ENCODE measurements around the gene PIM1. TPM values are rescaled to one million over a fixed set of nuclear protein-coding genes. Genes with fewer than 3 reads are reported as not detected.

PIM1 gene
- total and polyA plus RNA-seq, 9 of the 15 experiments (the other 6 are each of a cell fraction or from before 2014, with no cell fraction given) = 19.0 to 789 (median 212) TPM

DNA sequence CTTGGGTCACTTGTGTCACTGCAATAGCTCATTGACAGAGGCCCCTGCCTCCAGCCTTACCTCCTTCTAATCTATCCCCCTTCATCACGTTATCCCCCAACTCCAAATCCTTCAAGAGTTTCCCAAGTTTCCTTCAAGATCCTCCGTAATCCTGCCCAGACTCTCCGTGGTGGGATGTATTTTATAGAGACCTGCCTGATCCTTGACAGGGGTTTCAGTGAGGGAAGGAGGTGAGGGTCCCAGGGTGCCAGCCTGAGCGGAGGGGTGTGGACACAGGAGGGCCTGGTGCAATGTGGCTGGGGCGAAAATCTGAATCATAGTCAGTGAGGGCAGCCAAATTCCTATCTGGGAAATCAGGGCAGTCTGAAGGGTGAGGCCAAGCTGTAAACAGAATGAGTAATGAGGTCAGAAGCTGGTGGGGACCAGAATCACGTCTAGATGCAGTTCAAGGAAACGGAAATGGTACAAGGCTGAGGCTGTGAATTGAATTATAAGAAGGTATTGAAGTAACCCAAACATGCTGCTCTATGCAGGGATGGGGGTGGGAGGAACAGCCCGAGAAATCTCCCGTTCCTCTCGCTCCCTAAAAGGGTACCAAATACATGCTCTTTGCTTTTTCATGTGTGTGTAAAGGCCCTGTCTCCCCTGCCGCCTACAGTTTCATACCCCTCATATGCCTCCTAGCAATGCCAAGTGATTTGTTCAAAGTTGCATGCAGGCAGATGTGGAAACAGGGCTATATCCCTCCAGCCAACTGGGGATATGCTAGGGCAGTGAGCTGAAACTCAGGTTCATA, 35.4 kb upstream of the PIM1 start (continued):
- no peak for TF ChIP-seq ZNF253 (CRISPR knock-in tag; conservative IDR thresholded peaks at IDR 0.05)
- TF ChIP-seq KDM1A (IDR thresholded peaks at IDR 0.05) = peak; percentile 93 to 95
- TF ChIP-seq TARDBP (IDR thresholded peaks at IDR 0.05) = 0 out of 2 replicates have a peak, but pooled peaks have one; percentile 32
- peak; percentile 40; the same call in 1 of the 2 replicates for TF ChIP-seq SMARCE1 (IDR thresholded peaks at IDR 0.05)
- peak; percentile 54 for TF ChIP-seq ZFP36 (IDR thresholded peaks at IDR 0.05; ENCODE audit: low read depth, low read length, partially characterized antibody)
- TF ChIP-seq RAD21 (CRISPR knock-in tag; conservative IDR thresholded peaks at IDR 0.05 in 1 of 2, IDR thresholded peaks at IDR 0.05 in 1 of 2) = 0 out of 4 replicates have a peak, but pooled peaks of 1 of the 2 experiments have one; percentile 3
- peak; percentile 40; the same call in 1 of the 2 replicates for TF ChIP-seq PHF21A (IDR thresholded peaks at IDR 0.05; ENCODE audit: borderline replicate concordance, low read depth)
- no peak for TF ChIP-seq CREM (IDR thresholded peaks at IDR 0.05; ENCODE audit: low read depth)
- peak; percentile 26; the same call in 1 of the 2 replicates for TF ChIP-seq ATF7 (IDR thresholded peaks at IDR 0.05)
- 0 out of 4 replicates have a peak, but pooled peaks of 1 of the 2 experiments have one; percentile 13 for TF ChIP-seq FOXK2 (conservative IDR thresholded peaks at IDR 0.05 in 1 of 2, IDR thresholded peaks at IDR 0.05 in 1 of 2; ENCODE audit: low read depth in 2 of 2)
- TF ChIP-seq ARID1B (IDR thresholded peaks at IDR 0.05) = peak; percentile 33; the same call in 1 of the 2 replicates
- no peak for TF ChIP-seq ZNF3 (CRISPR knock-in tag; IDR thresholded peaks at IDR 0.05)
- peak; percentile 79; the same call in 1 of the 2 replicates for TF ChIP-seq HDAC2 (IDR thresholded peaks at IDR 0.05)
- no peak for TF ChIP-seq ZFX (CRISPR knock-in tag; IDR thresholded peaks at IDR 0.05)
